Keratinocyte (primary cell): ENCODE data around the gene CDK15. TPM values are rescaled to one million over a fixed set of nuclear protein-coding genes. Genes with fewer than 3 reads are reported as not detected.

Experiments
- DNase-seq: peaks from one replicate; pipeline ENCODE4 v3.0.0-alpha.2; 2011; ENCODE audit warnings: low read depth, missing footprints, low spot score
- FAIRE-seq: peaks from 2 replicates; lab custom pipeline; 2011; peaks lifted over from hg19 to GRCh38; lab: Jason Lieb, UNC
- H2AFZ ChIP-seq: 2 replicates; pipeline ENCODE4 v1.6.0; 2012; ENCODE audit warnings: low read length, control low read depth, inconsistent platforms; ENCODE audit not compliant: control insufficient read depth
- H3K27ac ChIP-seq: 2 replicates; pipeline ENCODE4 v1.5.1; 2011; ENCODE audit warnings: low read length; ENCODE audit not compliant: control insufficient read depth, insufficient read depth
- H3K27me3 ChIP-seq: 3 replicates; pipeline ENCODE4 v1.6.0; 2011; ENCODE audit warnings: low read length; ENCODE audit not compliant: control insufficient read depth, insufficient read depth; ENCODE audit errors: extremely low read depth
- H3K36me3 ChIP-seq, 2 experiments: 2 replicates in 1 of 2; 3 replicates in 1 of 2; pipeline ENCODE4 v1.5.1; 2011; ENCODE audit warnings: low read length in 2 of 2, mild to moderate bottlenecking in 1 of 2; ENCODE audit not compliant: control insufficient read depth in 2 of 2, insufficient read depth in 2 of 2; ENCODE audit errors: extremely low read depth in 1 of 2
- H3K4me1 ChIP-seq: 3 replicates; pipeline ENCODE4 v1.5.1; 2011; ENCODE audit warnings: low read length; ENCODE audit not compliant: control insufficient read depth, insufficient read depth; ENCODE audit errors: extremely low read depth
- H3K4me2 ChIP-seq: 3 replicates; pipeline ENCODE4 v1.6.0; 2011; ENCODE audit warnings: low read depth, low read length; ENCODE audit not compliant: control insufficient read depth, insufficient read depth; ENCODE audit errors: extremely low read depth
- H3K4me3 ChIP-seq, 3 experiments: fragments of 200-600 bp in 1 of 3; sonication (generic) in 1 of 3; 2 replicates in 2 of 3; 3 replicates in 1 of 3; pipeline ENCODE4 v1.5.1; 2011 to 2016; ENCODE audit warnings: low read length in 3 of 3, mild to moderate bottlenecking in 3 of 3, control low read depth in 2 of 3, inconsistent platforms in 1 of 3, low read depth in 1 of 3, mixed read lengths in 1 of 3, mixed run types in 1 of 3, moderate library complexity in 1 of 3; ENCODE audit not compliant: control insufficient read depth in 2 of 3, insufficient read depth in 2 of 3; ENCODE audit errors: extremely low read depth in 1 of 3
- H3K79me2 ChIP-seq: 2 replicates; pipeline ENCODE4 v1.6.0; 2012; ENCODE audit warnings: low read length; ENCODE audit not compliant: control insufficient read depth, insufficient read depth
- H3K9ac ChIP-seq: 3 replicates; pipeline ENCODE4 v1.6.0; 2011; ENCODE audit warnings: low read length; ENCODE audit not compliant: control insufficient read depth, insufficient read depth; ENCODE audit errors: extremely low read depth
- H3K9me1 ChIP-seq: 3 replicates; pipeline ENCODE4 v1.6.0; 2011; ENCODE audit warnings: low read length; ENCODE audit not compliant: control insufficient read depth, insufficient read depth; ENCODE audit errors: extremely low read depth
- H3K9me3 ChIP-seq: 2 replicates; pipeline ENCODE4 v1.5.1; 2012; ENCODE audit warnings: low read depth, low read length; ENCODE audit not compliant: control insufficient read depth
- H4K20me1 ChIP-seq: 3 replicates; pipeline ENCODE4 v1.6.0; 2011; ENCODE audit warnings: low read length; ENCODE audit not compliant: control insufficient read depth, insufficient read depth; ENCODE audit errors: extremely low read depth
- EZH2 ChIP-seq: IDR thresholded peaks from one replicate; pipeline ENCODE4 v1.6.1; 2012; ENCODE audit warnings: inconsistent platforms, mild to moderate bottlenecking, low read length, moderate library complexity
- dilution Hi-C: fragments of 300-500 bp; cut with MboI; formaldehyde crosslinking; loops from one replicate; pipeline ENCODE4 v1.7.0; 2020; ENCODE audit warnings: low sequenced_read_pairs; ENCODE audit not compliant: extremely low pct_ligation_motif_present
- polyA plus RNA-seq, 5 experiments: library from polyadenylated mRNA; depleted of rRNA in 3 of 5; stranded (reverse) in 3 of 5; stranded (forward) in 1 of 5; unstranded in 1 of 5; fragments of >200 nt; gene quantifications; 1 replicate in 1 of 5; 2 replicates in 3 of 5; 3 replicates in 1 of 5; pipeline versions ENCODE4 v1.2.1 to v1.2.3, GENCODE V29; 2011 to 2012; ENCODE audit warnings: missing spikeins in 2 of 5, low read depth in 1 of 5, low replicate concordance in 1 of 5
- TF ChIP-seq, protein P1 (sequence below), 3 experiments: IDR thresholded peaks in 1 of 3; conservative IDR thresholded peaks in 1 of 3; optimal IDR thresholded peaks in 1 of 3; 2 replicates in 2 of 3; 3 replicates in 1 of 3; pipeline versions ENCODE3 to v1.5.1; 2011; ENCODE audit warnings: low read length in 3 of 3, mild to moderate bottlenecking in 3 of 3, moderate library complexity in 2 of 3, control low read depth in 1 of 3, inconsistent platforms in 1 of 3; ENCODE audit not compliant: insufficient read depth in 2 of 3; ENCODE audit errors: extremely low read depth in 1 of 3

CDK15 gene
- polyA plus RNA-seq, 1 donor (not counting 4 experiments of a cell fraction or from before 2014, with no cell fraction given) = 0.96 TPM

DNA sequence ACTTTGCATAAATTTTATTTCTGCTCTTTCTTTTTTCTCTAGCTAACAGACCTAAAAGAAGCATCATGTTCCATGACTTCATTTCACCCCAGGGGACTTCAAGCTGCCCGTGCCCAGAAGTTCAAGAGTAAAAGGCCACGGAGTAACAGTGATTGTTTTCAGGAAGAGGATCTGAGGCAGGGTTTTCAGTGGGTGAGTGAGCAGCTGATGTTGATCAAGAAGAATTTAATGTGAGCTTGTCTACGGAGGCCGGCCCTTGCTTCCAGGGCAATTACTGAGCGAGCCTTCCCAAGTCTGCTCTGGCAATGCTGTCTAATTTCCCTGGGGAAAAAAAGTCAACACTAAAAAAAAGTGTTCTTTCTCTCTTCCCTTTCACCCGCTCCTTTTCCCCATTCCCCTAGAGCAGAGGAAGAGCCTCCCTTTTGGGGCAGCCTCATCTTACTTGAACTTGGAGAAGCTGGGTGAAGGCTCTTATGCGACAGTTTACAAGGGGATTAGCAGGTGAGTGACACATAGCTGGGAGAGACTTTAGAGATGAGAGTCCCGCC is 1.2 kb downstream of the CDK15 start:
- peak overlapping the region; percentile 12 for H2AFZ ChIP-seq
- H3K9me1 ChIP-seq = no peaks in the 10 kb centered on the region
- no peak overlapping the region for H3K27ac ChIP-seq
- no peak overlapping the region for H3K4me3 ChIP-seq
- dilution Hi-C loops = no loop called here
- no peaks in the 10 kb centered on the region for H3K9me3 ChIP-seq
- no peaks in the 10 kb centered on the region for H3K36me3 ChIP-seq
- DNase-seq (no peak), FAIRE-seq (no peak)
- TF ChIP-seq, protein P1, sequence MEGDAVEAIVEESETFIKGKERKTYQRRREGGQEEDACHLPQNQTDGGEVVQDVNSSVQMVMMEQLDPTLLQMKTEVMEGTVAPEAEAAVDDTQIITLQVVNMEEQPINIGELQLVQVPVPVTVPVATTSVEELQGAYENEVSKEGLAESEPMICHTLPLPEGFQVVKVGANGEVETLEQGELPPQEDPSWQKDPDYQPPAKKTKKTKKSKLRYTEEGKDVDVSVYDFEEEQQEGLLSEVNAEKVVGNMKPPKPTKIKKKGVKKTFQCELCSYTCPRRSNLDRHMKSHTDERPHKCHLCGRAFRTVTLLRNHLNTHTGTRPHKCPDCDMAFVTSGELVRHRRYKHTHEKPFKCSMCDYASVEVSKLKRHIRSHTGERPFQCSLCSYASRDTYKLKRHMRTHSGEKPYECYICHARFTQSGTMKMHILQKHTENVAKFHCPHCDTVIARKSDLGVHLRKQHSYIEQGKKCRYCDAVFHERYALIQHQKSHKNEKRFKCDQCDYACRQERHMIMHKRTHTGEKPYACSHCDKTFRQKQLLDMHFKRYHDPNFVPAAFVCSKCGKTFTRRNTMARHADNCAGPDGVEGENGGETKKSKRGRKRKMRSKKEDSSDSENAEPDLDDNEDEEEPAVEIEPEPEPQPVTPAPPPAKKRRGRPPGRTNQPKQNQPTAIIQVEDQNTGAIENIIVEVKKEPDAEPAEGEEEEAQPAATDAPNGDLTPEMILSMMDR (optimal IDR thresholded peaks at IDR 0.05 in 1 of 3, IDR thresholded peaks at IDR 0.05 in 1 of 3, conservative IDR thresholded peaks at IDR 0.05 in 1 of 3; ENCODE audit: extremely low read depth in 1 of 3, insufficient read depth in 2 of 3, low read length in 3 of 3) = no peak
- no peak for TF ChIP-seq EZH2
- no peak overlapping the region for H3K4me2 ChIP-seq
- no peak overlapping the region for H3K9ac ChIP-seq
- H4K20me1 ChIP-seq = no peaks in the 10 kb centered on the region
- no peaks in the 10 kb centered on the region for H3K27me3 ChIP-seq
- peaks cover 3% of the 10 kb centered on the region for H3K4me1 ChIP-seq
- H3K79me2 ChIP-seq = no peaks in the 10 kb centered on the region

GRCh38 chr2:201808027-201808426 is 1.7 kb downstream of the CDK15 start:
- no peak for DNase-seq
- Histone ChIP-seq H3K27ac (no peak overlapping the region), H3K9ac (no peak overlapping the region), H4K20me1 (no peaks in the 10 kb centered on the region), H3K9me3 (no peaks in the 10 kb centered on the region), H3K36me3 (no peaks in the 10 kb centered on the region), H3K79me2 (no peaks in the 10 kb centered on the region), H3K4me2 (no peak overlapping the region), H3K27me3 (no peaks in the 10 kb centered on the region), H3K4me3 (no peak overlapping the region), H3K9me1 (no peaks in the 10 kb centered on the region), H2AFZ (no peak overlapping the region), H3K4me1 (peaks cover 3% of the 10 kb centered on the region)
- dilution Hi-C loops = no loop called here
- FAIRE-seq = no peak
- no peak for TF ChIP-seq EZH2
- TF ChIP-seq, protein P1 (optimal IDR thresholded peaks at IDR 0.05 in 1 of 3, IDR thresholded peaks at IDR 0.05 in 1 of 3, conservative IDR thresholded peaks at IDR 0.05 in 1 of 3; ENCODE audit: extremely low read depth in 1 of 3, insufficient read depth in 2 of 3, low read length in 3 of 3) = no peak
